Fibroblast of mammary gland (primary cell): ENCODE results near the gene CHD6.
A peak's percentile ranks its signal among the peaks of the same experiment; 100 is the strongest.

Experiments
- DNase-seq: peaks from one replicate; pipeline ENCODE4 v3.0.0-alpha.2; 2010; ENCODE audit warnings: low read depth
- H3K4me3 ChIP-seq: 2 replicates; pipeline ENCODE4 v1.5.1; 2011; ENCODE audit warnings: low read depth, mild to moderate bottlenecking, low read length, moderate library complexity; ENCODE audit not compliant: control insufficient read depth
- TF ChIP-seq, protein P1 (sequence below): conservative IDR thresholded peaks from 2 replicates; pipeline ENCODE4 v1.5.1; 2011; ENCODE audit warnings: low read depth, low read length, inconsistent platforms; ENCODE audit not compliant: control insufficient read depth, insufficient read depth

CHD6 gene

DNA sequence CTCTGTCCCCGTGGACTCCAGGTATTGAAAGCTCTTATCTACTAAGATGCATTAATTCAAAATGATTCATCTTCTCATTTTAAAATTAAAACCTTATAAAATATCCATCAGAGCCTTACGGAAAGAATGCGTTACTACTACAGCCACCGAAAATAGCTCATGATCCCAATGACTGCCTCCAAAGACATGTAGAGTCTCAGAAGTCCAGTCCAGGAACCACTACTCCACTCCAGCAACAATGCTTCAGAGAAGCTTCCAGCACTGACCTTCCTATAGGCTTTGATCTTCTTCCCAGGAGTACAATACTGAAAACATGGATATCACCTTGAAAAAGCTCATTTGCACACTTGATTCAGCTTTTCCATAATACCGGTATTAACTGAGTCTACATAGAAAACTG is 94.3 kb downstream of the CHD6 start:
- no peak overlapping the region for H3K4me3 ChIP-seq
- TF ChIP-seq, protein P1, sequence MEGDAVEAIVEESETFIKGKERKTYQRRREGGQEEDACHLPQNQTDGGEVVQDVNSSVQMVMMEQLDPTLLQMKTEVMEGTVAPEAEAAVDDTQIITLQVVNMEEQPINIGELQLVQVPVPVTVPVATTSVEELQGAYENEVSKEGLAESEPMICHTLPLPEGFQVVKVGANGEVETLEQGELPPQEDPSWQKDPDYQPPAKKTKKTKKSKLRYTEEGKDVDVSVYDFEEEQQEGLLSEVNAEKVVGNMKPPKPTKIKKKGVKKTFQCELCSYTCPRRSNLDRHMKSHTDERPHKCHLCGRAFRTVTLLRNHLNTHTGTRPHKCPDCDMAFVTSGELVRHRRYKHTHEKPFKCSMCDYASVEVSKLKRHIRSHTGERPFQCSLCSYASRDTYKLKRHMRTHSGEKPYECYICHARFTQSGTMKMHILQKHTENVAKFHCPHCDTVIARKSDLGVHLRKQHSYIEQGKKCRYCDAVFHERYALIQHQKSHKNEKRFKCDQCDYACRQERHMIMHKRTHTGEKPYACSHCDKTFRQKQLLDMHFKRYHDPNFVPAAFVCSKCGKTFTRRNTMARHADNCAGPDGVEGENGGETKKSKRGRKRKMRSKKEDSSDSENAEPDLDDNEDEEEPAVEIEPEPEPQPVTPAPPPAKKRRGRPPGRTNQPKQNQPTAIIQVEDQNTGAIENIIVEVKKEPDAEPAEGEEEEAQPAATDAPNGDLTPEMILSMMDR, result no peak
- no peak for DNase-seq

DNA sequence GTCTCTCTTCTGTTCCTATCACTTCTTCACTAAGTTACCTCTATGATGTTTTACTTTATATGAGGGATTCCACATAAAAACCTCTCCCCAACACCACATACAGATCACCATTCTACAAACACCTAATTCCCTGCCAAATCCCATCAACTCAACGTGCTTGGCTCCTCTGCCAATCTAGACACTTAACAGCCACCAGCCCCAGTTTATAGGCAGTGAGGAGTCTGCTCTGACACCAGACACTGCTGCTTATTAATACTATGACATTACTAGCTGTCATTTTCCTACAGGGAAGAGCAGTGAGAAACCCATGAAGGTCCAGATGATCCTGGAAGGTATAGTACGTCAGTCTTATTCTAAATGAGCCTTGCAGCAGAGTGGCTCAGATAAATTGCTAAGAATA is 104.3 kb downstream of the CHD6 start:
- TF ChIP-seq, protein P1, result no peak
- DNase-seq, result no peak
- no peak overlapping the region for H3K4me3 ChIP-seq

DNA sequence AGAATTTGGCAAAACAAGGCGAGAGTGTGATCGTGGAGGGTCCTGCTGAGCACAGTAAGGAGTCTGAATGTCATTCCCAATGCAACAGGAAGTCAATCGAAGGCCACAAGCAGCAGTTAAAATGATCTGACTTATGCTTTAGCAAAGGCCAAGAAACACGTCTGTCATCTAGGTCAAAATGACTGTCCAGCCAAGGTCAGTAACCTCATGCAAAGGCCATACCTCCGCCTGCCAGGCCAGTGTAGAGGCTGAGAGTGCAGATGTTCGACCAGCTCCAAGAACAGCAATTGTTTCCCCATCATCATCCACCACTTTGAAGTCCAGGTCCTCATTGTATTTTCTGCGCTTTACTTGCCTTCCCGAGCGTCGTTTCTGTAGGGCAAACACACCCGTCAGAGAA is 105.6 kb downstream of the CHD6 start:
- TF ChIP-seq, protein P1, result no peak
- DNase-seq, result no peak
- no peak overlapping the region for H3K4me3 ChIP-seq

DNA sequence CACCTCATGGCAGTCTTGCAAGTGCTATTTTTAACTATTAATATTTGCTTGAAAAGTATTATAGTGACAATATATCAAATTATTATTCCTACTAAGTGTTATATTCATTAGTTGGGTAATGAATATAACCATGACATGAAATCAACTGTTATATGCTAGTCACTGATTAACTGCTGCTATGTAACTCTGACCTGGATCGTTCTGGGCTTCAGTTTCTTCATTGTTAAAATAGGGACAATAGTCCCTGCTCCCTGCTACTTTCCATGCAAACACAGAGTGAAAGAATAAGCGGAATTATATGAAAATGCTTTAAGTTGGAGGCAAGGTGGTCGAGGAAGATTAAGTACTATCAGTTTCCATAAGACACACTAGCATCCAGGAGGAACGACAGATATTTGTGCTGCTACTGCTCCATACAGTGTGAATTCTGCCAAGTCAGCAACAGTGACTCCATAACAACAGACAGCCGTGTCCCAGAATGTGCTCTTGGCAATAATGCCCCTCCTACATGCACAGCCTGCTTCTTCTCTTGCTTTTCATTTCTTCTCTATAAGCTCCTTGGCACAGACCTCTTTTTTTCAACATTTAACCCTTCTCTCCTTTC is 107.2 kb downstream of the CHD6 start:
- TF ChIP-seq, protein P1, result no peak
- DNase-seq, result no peak

DNA sequence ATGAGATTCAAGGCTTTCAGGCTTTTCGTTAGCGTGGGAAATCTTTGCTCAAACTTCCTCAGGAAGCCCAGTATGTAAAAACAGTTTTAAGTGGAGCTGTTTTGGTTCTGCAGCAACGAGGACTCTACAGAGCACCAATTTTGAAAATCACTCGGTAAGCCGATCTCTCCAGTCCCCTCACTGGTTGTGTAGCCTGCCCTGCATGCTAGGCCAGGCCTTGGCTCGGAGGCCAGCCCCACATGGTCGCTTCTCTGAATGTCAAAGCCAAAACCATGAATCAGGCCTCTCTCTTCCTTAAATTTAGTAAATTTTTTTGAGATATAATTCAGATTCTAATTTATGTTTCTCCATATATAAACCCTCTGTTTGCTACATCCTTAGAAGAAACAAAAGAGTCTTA is 108.0 kb downstream of the CHD6 start:
- DNase-seq, result no peak
- H3K4me3 ChIP-seq, result no peak overlapping the region
- TF ChIP-seq, protein P1, result no peak

More for the DNA sequence above, 107.2 kb downstream of the CHD6 start:
- no peak overlapping the region for H3K4me3 ChIP-seq

DNA sequence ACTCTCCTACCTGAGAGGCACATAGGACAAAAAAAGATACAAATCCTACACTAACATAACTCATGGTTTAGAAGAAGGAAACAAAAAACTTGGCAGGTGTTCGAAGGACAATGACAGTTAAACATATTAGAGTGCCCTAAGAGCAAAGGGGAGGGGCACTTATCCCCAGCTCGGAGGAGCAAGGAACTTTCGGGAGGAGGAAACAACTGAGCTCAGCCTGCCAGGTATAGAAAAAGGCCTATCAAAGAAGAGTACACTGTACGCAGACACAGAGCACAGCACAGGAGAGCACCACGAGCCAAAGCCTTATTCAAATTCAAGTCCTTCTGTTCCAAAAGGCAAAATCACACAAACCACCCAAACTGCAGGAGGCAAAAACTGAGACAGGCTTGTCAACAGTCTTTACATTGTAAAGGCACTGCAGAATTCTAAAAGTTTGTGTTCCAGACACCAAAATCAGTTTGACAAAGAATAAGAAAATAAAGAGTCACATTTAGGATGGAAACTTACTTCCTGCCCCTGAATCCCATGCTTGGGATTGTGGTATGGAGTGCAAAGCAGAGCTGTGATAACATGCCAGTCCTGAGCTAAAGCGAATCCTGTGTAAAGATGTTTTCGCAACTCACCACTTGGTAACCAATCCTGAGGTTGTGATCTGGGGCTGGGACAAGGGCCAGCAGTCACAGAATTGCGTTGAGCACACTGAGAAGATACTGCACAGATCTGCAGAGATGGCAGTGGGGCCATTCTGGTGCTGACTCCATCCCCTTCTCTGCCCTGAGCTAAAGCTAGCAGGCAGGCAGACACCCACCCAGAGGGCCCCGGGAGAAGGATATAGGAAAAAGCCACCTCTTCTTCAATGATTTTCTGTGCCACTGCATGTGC is 108.6 kb downstream of the CHD6 start:
- TF ChIP-seq, protein P1, result no peak
- H3K4me3 ChIP-seq, result no peak overlapping the region
- peak; percentile 55 for DNase-seq
